Endodermal cell (in vitro differentiated cells): ENCODE results near the gene SEMA3D. TPM values are rescaled to one million over a fixed set of nuclear protein-coding genes. Genes with fewer than 3 reads are reported as not detected.

Experiments
- DNase-seq: peaks from one replicate; pipeline ENCODE4 v3.0.0-alpha.2; 2017
- H3K27ac ChIP-seq: 2 replicates; pipeline ENCODE4 v1.5.1; 2013; ENCODE audit warnings: mild to moderate bottlenecking, low read depth, low read length, moderate library complexity
- H3K27me3 ChIP-seq: 2 replicates; pipeline ENCODE4 v1.6.1; 2013; ENCODE audit warnings: mild to moderate bottlenecking, low read length, moderate library complexity; ENCODE audit not compliant: insufficient read depth, control insufficient read depth, poor library complexity, severe bottlenecking
- H3K36me3 ChIP-seq: 2 replicates; pipeline ENCODE4 v1.7.0; 2013; ENCODE audit warnings: mild to moderate bottlenecking, low read length, moderate library complexity; ENCODE audit not compliant: control insufficient read depth, insufficient read depth
- H3K4me1 ChIP-seq: one replicate; pipeline ENCODE4 v1.7.0; 2013; ENCODE audit warnings: low read length; ENCODE audit not compliant: control insufficient read depth, insufficient read depth
- H3K4me3 ChIP-seq: 2 replicates; pipeline ENCODE4 v1.5.1; 2013; ENCODE audit warnings: mild to moderate bottlenecking, low read length, moderate library complexity
- H3K9ac ChIP-seq: 2 replicates; pipeline ENCODE4 v1.6.1; 2013; ENCODE audit warnings: mild to moderate bottlenecking, low read length, moderate library complexity; ENCODE audit not compliant: poor library complexity, severe bottlenecking; ENCODE audit errors: extremely low read depth
- H3K9me3 ChIP-seq: 2 replicates; pipeline ENCODE4 v1.6.1; 2013; ENCODE audit warnings: mild to moderate bottlenecking, low read length, moderate library complexity; ENCODE audit not compliant: control insufficient read depth
- H3K27ac Mint-ChIP-seq: 2 replicates; pipeline ENCODE4 v1.8.0; 2020; ENCODE audit warnings: mixed read lengths
- H3K27me3 Mint-ChIP-seq: 2 replicates; pipeline ENCODE4 v1.8.0; 2021; ENCODE audit warnings: mild to moderate bottlenecking, mixed read lengths; ENCODE audit not compliant: insufficient read depth
- H3K36me3 Mint-ChIP-seq: 2 replicates; pipeline ENCODE4 v1.8.0; 2020; ENCODE audit warnings: low read depth, mixed read lengths
- H3K4me1 Mint-ChIP-seq: 2 replicates; pipeline ENCODE4 v1.8.0; 2020; ENCODE audit warnings: mixed read lengths
- H3K4me3 Mint-ChIP-seq: 2 replicates; pipeline ENCODE4 v1.8.0; 2020; ENCODE audit warnings: mild to moderate bottlenecking, moderate library complexity, mixed read lengths
- H3K9me3 Mint-ChIP-seq: 2 replicates; pipeline ENCODE4 v1.8.0; 2020; ENCODE audit warnings: mild to moderate bottlenecking, mixed read lengths
- CTCF ChIP-seq: fragments of 200-600 bp; sonication (generic); conservative IDR thresholded peaks from 2 replicates; pipeline ENCODE4 v1.5.0; 2021; ENCODE audit warnings: antibody characterized with exemption, mild to moderate bottlenecking
- WGBS, 2 experiments: methylation state at CpG; one replicate each; pipeline versions ENCODE4 v1.1.5 to v1.1.7; 2013; ENCODE audit warnings: missing lambda C conversion rate in 2 of 2, mixed read lengths in 1 of 2; ENCODE audit not compliant: insufficient coverage in 1 of 2, insufficient read length in 1 of 2; 5-methylcytosine and 5-hydroxymethylcytosine counted together
- total RNA-seq, 2 donors: library from RNA; stranded (reverse); fragmentation: NEBNext Ultra II Directional in 1 of 2; extraction: Animal tissue kit (Norgen Biotek cat#: 25700) in 1 of 2; gene quantifications; 2 replicates in 1 of 2; 3 replicates in 1 of 2; pipeline ENCODE4 v1.2.1, GENCODE V29; 2021

SEMA3D gene
- total RNA-seq, 2 donors from 2014 or later = 6.5 to 13.9 TPM

- Histone ChIP-seq H3K27ac (no peak overlapping the region), H3K27me3 (no peaks in the 10 kb centered on the region), H3K4me1 (peaks cover 8% of the 10 kb centered on the region), H3K9ac (no peak overlapping the region), H3K9me3 (no peaks in the 10 kb centered on the region), H3K36me3 (no peaks in the 10 kb centered on the region), H3K4me3 (no peak overlapping the region)
- no peaks in the 10 kb centered on the region for H3K9me3 Mint-ChIP-seq
- H3K27me3 Mint-ChIP-seq = no peaks in the 10 kb centered on the region
- no peak overlapping the region for H3K27ac Mint-ChIP-seq
- H3K4me1 Mint-ChIP-seq = peaks cover 12% of the 10 kb centered on the region
- H3K36me3 Mint-ChIP-seq = no peaks in the 10 kb centered on the region
- TF ChIP-seq CTCF = no peak
- DNase-seq = no peak
- WGBS, 2 experiments = 95% methylated on average over 2 of the region's 2 CpGs; no CpG with 5 or more reads in 1 of the 2 experiments
- no peak overlapping the region for H3K4me3 Mint-ChIP-seq
Measured at GRCh38 chr7:85004402-85004801, 182.5 kb downstream of the SEMA3D start.

- Histone ChIP-seq H3K27me3 (no peaks in the 10 kb centered on the region), H3K9me3 (no peaks in the 10 kb centered on the region), H3K36me3 (no peaks in the 10 kb centered on the region), H3K27ac (no peak overlapping the region), H3K4me1 (peaks cover 8% of the 10 kb centered on the region), H3K9ac (no peak overlapping the region), H3K4me3 (no peak overlapping the region)
- Mint-ChIP-seq H3K27me3 (no peaks in the 10 kb centered on the region), H3K4me1 (peaks cover 18% of the 10 kb centered on the region), H3K9me3 (no peaks in the 10 kb centered on the region), H3K27ac (no peak overlapping the region), H3K36me3 (no peaks in the 10 kb centered on the region), H3K4me3 (no peak overlapping the region)
- 85 to 86% methylated on average over 1 to 3 of the region's 3 CpGs for WGBS, 2 experiments
- DNase-seq = no peak
- no peak for TF ChIP-seq CTCF
Measured at GRCh38 chr7:85001495-85002345, 185.1 kb downstream of the SEMA3D start.

GRCh38 chr7:85000735-85001350, 186.0 kb downstream of the SEMA3D start:
- H3K27ac Mint-ChIP-seq = no peak overlapping the region
- H3K9me3 Mint-ChIP-seq = no peaks in the 10 kb centered on the region

More at GRCh38 chr7:85000735-85001350, 186.0 kb downstream of the SEMA3D start:
- Mint-ChIP-seq H3K27me3 (no peaks in the 10 kb centered on the region), H3K4me3 (no peak overlapping the region), H3K36me3 (no peaks in the 10 kb centered on the region), H3K4me1 (peaks cover 18% of the 10 kb centered on the region)
- H3K9me3 ChIP-seq = no peaks in the 10 kb centered on the region
- H3K27ac ChIP-seq = no peak overlapping the region
- H3K9ac ChIP-seq = no peak overlapping the region
- no peak for DNase-seq
- no peaks in the 10 kb centered on the region for H3K27me3 ChIP-seq
- no peak for TF ChIP-seq CTCF
- H3K36me3 ChIP-seq = no peaks in the 10 kb centered on the region
- H3K4me3 ChIP-seq = no peak overlapping the region
- 89 to 100% methylated on average over 1 of the region's 1 CpG for WGBS, 2 experiments
- peaks cover 8% of the 10 kb centered on the region for H3K4me1 ChIP-seq
